MCF 10A (cell line): ENCODE measurements around the gene CBR1. TPM values are rescaled to one million over a fixed set of nuclear protein-coding genes. Genes with fewer than 3 reads are reported as not detected.
"Not testable (repeated sequence)": the region's sequence is repeated elsewhere in the genome, so short reads cannot be mapped to it uniquely, and the experiment has no call there.

Source experiments
- BruUV-seq: library from RNA; stranded (reverse); fragments of 400-500 nt; replicated peaks from 2 replicates; lab custom pipeline; 2021; lab: Mats Ljungman, UMichigan
- CTCF ChIA-PET: fragments of 300-600 bp; sonication (Branson Sonifier 250); formaldehyde crosslinking; extraction: SDS; loops from one replicate; lab custom pipeline; 2021; ENCODE audit warnings: antibody characterized with exemption, inconsistent platforms; lab: Yijun Ruan, JAX
- POLR2A ChIA-PET: fragments of 300-600, 350-650 bp; sonication (Branson Sonifier 250); formaldehyde crosslinking; extraction: SDS; loops from one replicate; lab custom pipeline; 2020; ENCODE audit warnings: antibody characterized with exemption, inconsistent platforms; lab: Yijun Ruan, JAX
- DNase-seq: peaks from one replicate; pipeline ENCODE4 v3.0.0-alpha.2; 2018; ENCODE audit not compliant: unreplicated experiment
- H3K27ac Mint-ChIP-seq: one replicate; pipeline ENCODE4 v1.8.0; 2022; ENCODE audit warnings: mild to moderate bottlenecking, low read depth, mixed read lengths; ENCODE audit not compliant: unreplicated experiment
- H3K27me3 Mint-ChIP-seq: one replicate; pipeline ENCODE4 v1.8.0; 2022; ENCODE audit warnings: mixed read lengths; ENCODE audit not compliant: insufficient read depth, unreplicated experiment
- H3K36me3 Mint-ChIP-seq: one replicate; pipeline ENCODE4 v1.8.0; 2022; ENCODE audit warnings: mild to moderate bottlenecking, moderate library complexity, mixed read lengths; ENCODE audit not compliant: insufficient read depth, unreplicated experiment
- H3K4me1 Mint-ChIP-seq: one replicate; pipeline ENCODE4 v1.8.0; 2022; ENCODE audit warnings: mixed read lengths; ENCODE audit not compliant: insufficient read depth, unreplicated experiment
- H3K4me3 Mint-ChIP-seq: one replicate; pipeline ENCODE4 v1.8.0; 2022; ENCODE audit warnings: mild to moderate bottlenecking, moderate library complexity, mixed read lengths; ENCODE audit not compliant: unreplicated experiment
- H3K9me3 Mint-ChIP-seq: one replicate; pipeline ENCODE4 v1.8.0; 2022; ENCODE audit warnings: mixed read lengths; ENCODE audit not compliant: unreplicated experiment
- CTCF ChIP-seq: fragments of 200-600 bp; IDR thresholded peaks from one replicate; pipeline ENCODE4 v1.8.0; 2022; ENCODE audit warnings: antibody characterized with exemption, mild to moderate bottlenecking; ENCODE audit not compliant: unreplicated experiment
- intact Hi-C: fragments of 100-400 bp; cut with micrococcal nuclease; formaldehyde crosslinking; loops from 2 replicates; pipeline ENCODE4 v1.14.1; 2022
- total RNA-seq: library from RNA; stranded (reverse); gene quantifications from 2 replicates; pipeline ENCODE4 v1.2.3, GENCODE V29; 2022

The CBR1 gene
- total RNA-seq, 1 experiment from 2014 or later = 35.8 TPM

DNA sequence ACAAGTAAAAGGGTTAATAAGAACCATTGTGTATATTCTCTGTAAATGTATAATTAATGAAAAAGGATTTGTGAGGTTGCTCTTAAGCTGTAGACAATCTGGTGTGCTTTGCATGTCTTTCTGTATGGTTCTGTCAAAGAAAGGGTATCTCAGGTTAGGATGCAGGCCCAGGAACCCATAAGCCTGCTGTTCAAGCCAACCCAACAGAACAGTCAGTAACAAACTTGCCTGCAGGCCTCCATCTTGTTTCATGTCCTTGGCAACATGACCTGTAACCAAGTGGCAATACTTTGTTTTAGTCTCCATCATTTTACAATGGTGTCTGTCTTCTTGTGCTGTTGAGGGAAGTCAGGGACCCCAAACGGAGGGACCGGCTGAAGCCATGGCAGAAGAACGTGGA lies 29.2 kb downstream of the CBR1 start:
- no TSS peak for BruUV-seq
- peaks cover 12% of the 10 kb centered on the region for H3K4me1 Mint-ChIP-seq
- ChIA-PET CTCF (interaction anchor here (0.6 to 0.7 kb wide), 2 partner anchors 225 to 494 kb away, joined by 3 to 4 read pairs; no protein-coding TSS in a partner anchor), POLR2A (interaction anchor here (1.0 to 2.3 kb wide), 6 partner anchors 17 to 39 kb away, joined by 4 to 14 read pairs (median 5); partner anchors contain the start of genes CBR1 and SETD4)
- no peak overlapping the region for H3K4me3 Mint-ChIP-seq
- H3K9me3 Mint-ChIP-seq = peaks cover under 1% of the 10 kb centered on the region
- no peaks in the 10 kb centered on the region for H3K36me3 Mint-ChIP-seq
- intact Hi-C loops = no loop called here
- no peak for TF ChIP-seq CTCF
- H3K27me3 Mint-ChIP-seq = no peaks in the 10 kb centered on the region
- no peak for DNase-seq
- H3K27ac Mint-ChIP-seq = no peak overlapping the region

DNA sequence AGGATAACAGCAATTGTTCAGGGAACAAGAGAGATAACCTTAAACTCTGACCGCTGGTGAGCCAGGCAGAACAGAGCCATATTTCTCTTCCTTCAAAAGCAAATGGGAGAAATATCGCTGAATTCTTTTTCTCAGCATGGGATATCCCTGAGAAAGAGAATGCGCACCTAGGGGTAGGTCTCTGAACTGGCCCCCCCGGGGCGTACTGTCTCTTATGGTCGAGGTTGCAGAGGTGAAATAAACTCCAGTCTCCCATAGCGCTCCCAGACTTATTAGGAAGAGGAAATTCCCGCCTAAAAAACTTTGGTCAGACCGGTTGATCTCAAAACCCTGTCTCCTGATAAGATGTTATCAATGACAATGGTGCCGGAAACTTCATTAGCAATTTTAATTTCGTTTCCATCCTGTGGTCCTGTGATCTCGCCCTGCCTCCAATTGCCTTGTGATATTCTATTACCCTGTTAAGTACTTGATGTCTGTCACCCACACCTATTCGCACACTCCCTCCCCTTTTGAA lies 29.9 kb downstream of the CBR1 start:
- H3K36me3 Mint-ChIP-seq, intact Hi-C loops, DNase-seq, H3K27me3 Mint-ChIP-seq, H3K4me3 Mint-ChIP-seq, H3K27ac Mint-ChIP-seq, H3K9me3 Mint-ChIP-seq, BruUV-seq: not testable (repeated sequence)
- CTCF ChIA-PET = interaction anchor here (1.2 to 1.3 kb wide), 2 partner anchors 13 to 24 kb away, joined by 3 to 9 read pairs; no protein-coding TSS in a partner anchor
- H3K4me1 Mint-ChIP-seq = peaks cover 18% of the 10 kb centered on the region
- POLR2A ChIA-PET = interaction anchor here (2.3 kb wide), 2 partner anchors 30 to 40 kb away, joined by 12 to 14 read pairs; partner anchors contain the start of genes CBR1 and SETD4

GRCh38 chr21:36100971-36101641 lies 31.3 kb downstream of the CBR1 start:
- TF ChIP-seq CTCF = no peak
- BruUV-seq = no TSS peak
- Mint-ChIP-seq H3K4me3 (no peak overlapping the region), H3K27ac (no peak overlapping the region), H3K4me1 (peaks cover 18% of the 10 kb centered on the region), H3K9me3 (no peaks in the 10 kb centered on the region), H3K27me3 (no peaks in the 10 kb centered on the region), H3K36me3 (no peaks in the 10 kb centered on the region)
- ChIA-PET CTCF (interaction anchor here (0.5 to 1.3 kb wide), 4 partner anchors 9 to 41 kb away, joined by 3 to 9 read pairs (median 4); no protein-coding TSS in a partner anchor), POLR2A (interaction anchor here (1.1 to 2.3 kb wide), 3 partner anchors 12 to 41 kb away, joined by 3 to 12 read pairs (median 4); partner anchors contain the start of gene SETD4)
- intact Hi-C loops = no loop called here
- no peak for DNase-seq

DNA sequence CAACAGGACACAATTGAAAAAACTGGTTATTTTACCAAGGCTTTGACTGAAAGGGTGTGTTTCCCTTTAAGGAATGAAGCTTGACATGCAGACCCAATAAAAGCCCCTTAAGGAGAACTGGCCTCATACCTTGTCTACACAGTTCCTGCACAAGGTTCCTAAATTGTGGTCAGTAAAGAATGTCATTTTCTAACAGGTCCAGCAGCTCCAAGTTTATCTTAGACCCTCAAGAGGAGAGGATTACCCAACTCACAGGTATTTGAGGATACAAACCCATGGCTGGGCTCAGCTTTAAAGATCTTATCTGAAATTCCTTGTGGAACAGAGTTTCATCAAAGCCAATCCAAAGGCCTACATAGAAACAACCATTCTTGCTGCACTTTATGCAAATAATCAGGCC lies 33.6 kb downstream of the CBR1 start:
- Mint-ChIP-seq H3K4me3 (no peak overlapping the region), H3K27ac (no peak overlapping the region), H3K36me3 (no peaks in the 10 kb centered on the region), H3K9me3 (no peaks in the 10 kb centered on the region), H3K27me3 (no peaks in the 10 kb centered on the region), H3K4me1 (peaks cover 6% of the 10 kb centered on the region)
- intact Hi-C loops = no loop called here
- POLR2A ChIA-PET = interaction anchor here (0.6 to 1.2 kb wide), 5 partner anchors 15 to 45 kb away, joined by 3 to 4 read pairs (median 3); partner anchors contain the start of gene SETD4
- CTCF ChIA-PET = interaction anchor here (0.6 kb wide), 2 partner anchors 30 to 1083 kb away, joined by 3 to 6 read pairs; no protein-coding TSS in a partner anchor
- no TSS peak for BruUV-seq
- TF ChIP-seq CTCF = no peak
- DNase-seq = no peak
